Keratinocyte (primary cell): Measurements from ENCODE around the gene PCDHA3. TPM values are rescaled to one million over a fixed set of nuclear protein-coding genes. Genes with fewer than 3 reads are reported as not detected.
"Not testable (repeated sequence)": the region's sequence is repeated elsewhere in the genome, so short reads cannot be mapped to it uniquely, and the experiment has no call there.

Experiments used
- DNase-seq: peaks from one replicate; pipeline ENCODE4 v3.0.0-alpha.2; 2011; ENCODE audit warnings: low read depth, missing footprints, low spot score
- FAIRE-seq: peaks from 2 replicates; lab custom pipeline; 2011; peaks lifted over from hg19 to GRCh38; lab: Jason Lieb, UNC
- H2AFZ ChIP-seq: 2 replicates; pipeline ENCODE4 v1.6.0; 2012; ENCODE audit warnings: low read length, control low read depth, inconsistent platforms; ENCODE audit not compliant: control insufficient read depth
- H3K27ac ChIP-seq: 2 replicates; pipeline ENCODE4 v1.5.1; 2011; ENCODE audit warnings: low read length; ENCODE audit not compliant: control insufficient read depth, insufficient read depth
- H3K27me3 ChIP-seq: 3 replicates; pipeline ENCODE4 v1.6.0; 2011; ENCODE audit warnings: low read length; ENCODE audit not compliant: control insufficient read depth, insufficient read depth; ENCODE audit errors: extremely low read depth
- H3K36me3 ChIP-seq, 2 experiments: 2 replicates in 1 of 2; 3 replicates in 1 of 2; pipeline ENCODE4 v1.5.1; 2011; ENCODE audit warnings: low read length in 2 of 2, mild to moderate bottlenecking in 1 of 2; ENCODE audit not compliant: control insufficient read depth in 2 of 2, insufficient read depth in 2 of 2; ENCODE audit errors: extremely low read depth in 1 of 2
- H3K4me1 ChIP-seq: 3 replicates; pipeline ENCODE4 v1.5.1; 2011; ENCODE audit warnings: low read length; ENCODE audit not compliant: control insufficient read depth, insufficient read depth; ENCODE audit errors: extremely low read depth
- H3K4me2 ChIP-seq: 3 replicates; pipeline ENCODE4 v1.6.0; 2011; ENCODE audit warnings: low read depth, low read length; ENCODE audit not compliant: control insufficient read depth, insufficient read depth; ENCODE audit errors: extremely low read depth
- H3K4me3 ChIP-seq, 3 experiments: fragments of 200-600 bp in 1 of 3; sonication (generic) in 1 of 3; 2 replicates in 2 of 3; 3 replicates in 1 of 3; pipeline ENCODE4 v1.5.1; 2011 to 2016; ENCODE audit warnings: low read length in 3 of 3, mild to moderate bottlenecking in 3 of 3, control low read depth in 2 of 3, inconsistent platforms in 1 of 3, low read depth in 1 of 3, mixed read lengths in 1 of 3, mixed run types in 1 of 3, moderate library complexity in 1 of 3; ENCODE audit not compliant: control insufficient read depth in 2 of 3, insufficient read depth in 2 of 3; ENCODE audit errors: extremely low read depth in 1 of 3
- H3K79me2 ChIP-seq: 2 replicates; pipeline ENCODE4 v1.6.0; 2012; ENCODE audit warnings: low read length; ENCODE audit not compliant: control insufficient read depth, insufficient read depth
- H3K9ac ChIP-seq: 3 replicates; pipeline ENCODE4 v1.6.0; 2011; ENCODE audit warnings: low read length; ENCODE audit not compliant: control insufficient read depth, insufficient read depth; ENCODE audit errors: extremely low read depth
- H3K9me1 ChIP-seq: 3 replicates; pipeline ENCODE4 v1.6.0; 2011; ENCODE audit warnings: low read length; ENCODE audit not compliant: control insufficient read depth, insufficient read depth; ENCODE audit errors: extremely low read depth
- H3K9me3 ChIP-seq: 2 replicates; pipeline ENCODE4 v1.5.1; 2012; ENCODE audit warnings: low read depth, low read length; ENCODE audit not compliant: control insufficient read depth
- H4K20me1 ChIP-seq: 3 replicates; pipeline ENCODE4 v1.6.0; 2011; ENCODE audit warnings: low read length; ENCODE audit not compliant: control insufficient read depth, insufficient read depth; ENCODE audit errors: extremely low read depth
- EZH2 ChIP-seq: IDR thresholded peaks from one replicate; pipeline ENCODE4 v1.6.1; 2012; ENCODE audit warnings: inconsistent platforms, mild to moderate bottlenecking, low read length, moderate library complexity
- dilution Hi-C: fragments of 300-500 bp; cut with MboI; formaldehyde crosslinking; loops from one replicate; pipeline ENCODE4 v1.7.0; 2020; ENCODE audit warnings: low sequenced_read_pairs; ENCODE audit not compliant: extremely low pct_ligation_motif_present
- polyA plus RNA-seq, 5 experiments: library from polyadenylated mRNA; depleted of rRNA in 3 of 5; stranded (reverse) in 3 of 5; stranded (forward) in 1 of 5; unstranded in 1 of 5; fragments of >200 nt; gene quantifications; 1 replicate in 1 of 5; 2 replicates in 3 of 5; 3 replicates in 1 of 5; pipeline versions ENCODE4 v1.2.1 to v1.2.3, GENCODE V29; 2011 to 2012; ENCODE audit warnings: missing spikeins in 2 of 5, low read depth in 1 of 5, low replicate concordance in 1 of 5
- TF ChIP-seq, protein P1 (sequence below), 3 experiments: IDR thresholded peaks in 1 of 3; conservative IDR thresholded peaks in 1 of 3; optimal IDR thresholded peaks in 1 of 3; 2 replicates in 2 of 3; 3 replicates in 1 of 3; pipeline versions ENCODE3 to v1.5.1; 2011; ENCODE audit warnings: low read length in 3 of 3, mild to moderate bottlenecking in 3 of 3, moderate library complexity in 2 of 3, control low read depth in 1 of 3, inconsistent platforms in 1 of 3; ENCODE audit not compliant: insufficient read depth in 2 of 3; ENCODE audit errors: extremely low read depth in 1 of 3

PCDHA3 gene
- polyA plus RNA-seq, 1 donor (not counting 4 experiments of a cell fraction or from before 2014, with no cell fraction given), result 0.01 TPM

DNA sequence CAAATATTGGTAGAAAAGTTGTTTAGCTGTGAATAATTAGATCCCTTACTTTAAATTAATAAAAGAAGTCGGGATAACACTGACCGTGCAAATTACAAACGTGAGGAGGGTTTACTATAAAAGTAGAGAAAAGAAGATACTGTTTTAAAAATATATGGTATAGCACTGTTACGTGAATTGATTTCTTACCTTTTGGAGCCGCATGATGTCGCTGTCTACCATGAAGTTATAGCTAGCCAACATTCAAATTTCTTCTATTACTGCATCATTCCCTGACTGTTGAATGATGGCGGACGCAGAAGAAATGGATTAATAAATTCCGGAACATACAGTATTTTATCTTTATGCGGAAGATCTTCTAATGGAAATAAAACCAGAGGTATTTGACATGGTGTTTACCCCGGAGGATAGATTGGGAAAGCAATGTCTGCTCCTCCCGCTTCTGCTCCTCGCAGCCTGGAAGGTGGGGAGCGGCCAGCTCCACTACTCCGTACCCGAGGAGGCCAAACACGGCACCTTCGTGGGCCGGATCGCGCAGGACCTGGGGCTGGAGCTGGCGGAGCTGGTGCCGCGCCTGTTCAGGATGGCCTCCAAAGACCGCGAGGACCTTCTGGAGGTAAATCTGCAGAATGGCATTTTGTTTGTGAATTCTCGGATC lies 27.0 kb downstream of the PCDHA3 start, which contains the start of gene PCDHA6:
PCDHA6 (plus strand) TSS at position 257 of the 658 bp plus-strand sequence; CDS start at position 389, 132 bp downstream.
- H3K9me1 ChIP-seq, result no peaks in the 10 kb centered on the region
- H2AFZ ChIP-seq, result no peak within 1 kb of the TSS
- H3K27ac ChIP-seq, result no peak within 1 kb of the TSS
- H3K4me3 ChIP-seq, result no peak within 1 kb of the TSS
- H4K20me1 ChIP-seq, result no peaks in the 10 kb centered on the region
- TF ChIP-seq EZH2, result no peak
- TF ChIP-seq, protein P1, sequence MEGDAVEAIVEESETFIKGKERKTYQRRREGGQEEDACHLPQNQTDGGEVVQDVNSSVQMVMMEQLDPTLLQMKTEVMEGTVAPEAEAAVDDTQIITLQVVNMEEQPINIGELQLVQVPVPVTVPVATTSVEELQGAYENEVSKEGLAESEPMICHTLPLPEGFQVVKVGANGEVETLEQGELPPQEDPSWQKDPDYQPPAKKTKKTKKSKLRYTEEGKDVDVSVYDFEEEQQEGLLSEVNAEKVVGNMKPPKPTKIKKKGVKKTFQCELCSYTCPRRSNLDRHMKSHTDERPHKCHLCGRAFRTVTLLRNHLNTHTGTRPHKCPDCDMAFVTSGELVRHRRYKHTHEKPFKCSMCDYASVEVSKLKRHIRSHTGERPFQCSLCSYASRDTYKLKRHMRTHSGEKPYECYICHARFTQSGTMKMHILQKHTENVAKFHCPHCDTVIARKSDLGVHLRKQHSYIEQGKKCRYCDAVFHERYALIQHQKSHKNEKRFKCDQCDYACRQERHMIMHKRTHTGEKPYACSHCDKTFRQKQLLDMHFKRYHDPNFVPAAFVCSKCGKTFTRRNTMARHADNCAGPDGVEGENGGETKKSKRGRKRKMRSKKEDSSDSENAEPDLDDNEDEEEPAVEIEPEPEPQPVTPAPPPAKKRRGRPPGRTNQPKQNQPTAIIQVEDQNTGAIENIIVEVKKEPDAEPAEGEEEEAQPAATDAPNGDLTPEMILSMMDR (optimal IDR thresholded peaks at IDR 0.05 in 1 of 3, IDR thresholded peaks at IDR 0.05 in 1 of 3, conservative IDR thresholded peaks at IDR 0.05 in 1 of 3; ENCODE audit: extremely low read depth in 1 of 3, insufficient read depth in 2 of 3, low read length in 3 of 3), result no peak
- H3K4me1 ChIP-seq, result no peaks in the 10 kb centered on the region
- FAIRE-seq, result no peak
- no peak within 1 kb of the TSS for H3K9ac ChIP-seq
- no peaks in the 10 kb centered on the region for H3K79me2 ChIP-seq
- H3K4me2 ChIP-seq, result no peak within 1 kb of the TSS
- H3K36me3 ChIP-seq, result no peaks in the 10 kb centered on the region
- dilution Hi-C loops, result no loop called here
- H3K27me3 ChIP-seq, result no peaks in the 10 kb centered on the region
- peaks cover 11% of the 10 kb centered on the region for H3K9me3 ChIP-seq
- no peak for DNase-seq

DNA sequence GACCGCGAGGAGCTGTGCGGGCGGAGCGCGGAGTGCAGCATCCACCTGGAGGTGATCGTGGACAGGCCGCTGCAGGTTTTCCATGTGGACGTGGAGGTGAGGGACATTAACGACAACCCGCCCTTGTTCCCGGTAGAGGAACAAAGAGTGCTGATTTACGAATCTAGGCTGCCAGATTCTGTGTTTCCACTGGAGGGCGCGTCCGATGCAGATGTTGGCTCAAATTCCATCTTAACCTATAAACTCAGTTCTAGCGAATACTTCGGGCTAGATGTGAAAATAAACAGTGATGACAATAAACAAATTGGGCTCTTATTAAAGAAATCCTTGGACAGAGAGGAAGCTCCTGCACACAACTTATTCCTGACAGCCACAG lies 27.5 kb downstream of the PCDHA3 start:
- Histone ChIP-seq H2AFZ (no peak overlapping the region), H3K27ac (no peak overlapping the region), H4K20me1 (no peaks in the 10 kb centered on the region), H3K27me3 (no peaks in the 10 kb centered on the region), H3K4me1 (no peaks in the 10 kb centered on the region), H3K36me3 (no peaks in the 10 kb centered on the region), H3K9ac (no peak overlapping the region), H3K9me3 (peaks cover 10% of the 10 kb centered on the region), H3K9me1 (no peaks in the 10 kb centered on the region), H3K4me2 (no peak overlapping the region), H3K4me3 (no peak overlapping the region), H3K79me2 (no peaks in the 10 kb centered on the region)
- DNase-seq, result no peak
- no peak for FAIRE-seq
- dilution Hi-C loops, result no loop called here
- TF ChIP-seq, protein P1 (optimal IDR thresholded peaks at IDR 0.05 in 1 of 3, IDR thresholded peaks at IDR 0.05 in 1 of 3, conservative IDR thresholded peaks at IDR 0.05 in 1 of 3; ENCODE audit: extremely low read depth in 1 of 3, insufficient read depth in 2 of 3, low read length in 3 of 3), result no peak
- TF ChIP-seq EZH2, result no peak

DNA sequence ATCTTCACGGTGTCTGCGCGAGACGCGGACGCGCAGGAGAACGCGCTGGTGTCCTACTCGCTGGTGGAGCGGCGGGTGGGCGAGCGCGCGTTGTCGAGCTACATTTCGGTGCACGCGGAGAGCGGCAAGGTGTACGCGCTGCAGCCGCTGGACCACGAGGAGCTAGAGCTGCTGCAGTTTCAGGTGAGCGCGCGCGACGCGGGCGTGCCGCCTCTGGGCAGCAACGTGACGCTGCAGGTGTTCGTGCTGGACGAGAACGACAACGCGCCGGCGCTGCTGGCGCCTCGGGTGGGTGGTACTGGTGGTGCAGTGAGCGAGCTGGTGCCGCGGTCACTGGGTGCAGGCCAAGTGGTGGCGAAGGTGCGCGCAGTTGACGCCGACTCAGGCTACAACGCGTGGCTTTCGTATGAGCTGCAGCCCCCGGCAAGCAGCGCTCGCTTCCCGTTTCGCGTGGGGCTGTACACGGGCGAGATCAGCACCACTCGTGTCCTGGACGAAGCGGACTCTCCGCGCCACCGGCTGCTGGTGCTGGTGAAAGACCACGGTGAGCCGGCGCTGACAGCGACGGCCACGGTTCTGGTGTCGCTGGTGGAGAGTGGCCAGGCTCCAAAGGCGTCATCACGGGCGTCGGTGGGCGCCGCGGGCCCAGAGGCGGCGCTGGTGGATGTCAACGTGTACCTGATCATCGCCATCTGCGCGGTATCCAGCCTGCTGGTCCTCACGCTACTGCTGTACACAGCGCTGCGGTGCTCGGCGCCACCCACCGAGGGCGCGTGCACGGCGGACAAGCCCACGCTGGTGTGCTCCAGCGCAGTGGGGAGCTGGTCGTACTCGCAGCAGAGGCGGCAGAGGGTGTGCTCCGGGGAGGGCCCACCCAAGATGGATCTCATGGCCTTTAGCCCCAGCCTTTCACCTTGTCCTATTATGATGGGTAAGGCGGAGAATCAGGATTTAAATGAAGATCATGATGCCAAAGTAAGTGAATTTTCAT lies 28.9 kb downstream of the PCDHA3 start:
- FAIRE-seq, H3K4me1 ChIP-seq, H3K4me3 ChIP-seq, H2AFZ ChIP-seq, H3K9me3 ChIP-seq, H3K9ac ChIP-seq, H3K79me2 ChIP-seq, H3K27me3 ChIP-seq, H4K20me1 ChIP-seq, H3K9me1 ChIP-seq, DNase-seq, dilution Hi-C loops, H3K27ac ChIP-seq, H3K36me3 ChIP-seq, H3K4me2 ChIP-seq: not testable (repeated sequence)
